Thymus (tissue), 11 donors: ENCODE results near the gene OPCML. TPM values are rescaled to one million over a fixed set of nuclear protein-coding genes. Genes with fewer than 3 reads are reported as not detected.

Experiments used
- DNase-seq, 9 donors: peaks; one replicate each; pipeline ENCODE4 v3.0.0-alpha.2; 2013; ENCODE audit warnings: low spot score in 9 of 9, low read depth in 6 of 9, missing footprints in 1 of 9
- H3K27ac ChIP-seq, 2 donors: one replicate each; pipeline ENCODE4 v1.5.1; 2013; ENCODE audit warnings: control low read depth in 1 of 2, low read depth in 1 of 2, low read length in 1 of 2, mild to moderate bottlenecking in 1 of 2, moderate library complexity in 1 of 2
- H3K27me3 ChIP-seq, 2 donors: one replicate each; pipeline ENCODE4 v1.5.1; 2013; ENCODE audit warnings: low read length in 1 of 2; ENCODE audit not compliant: control insufficient read depth in 2 of 2, insufficient read depth in 1 of 2
- H3K36me3 ChIP-seq, 2 donors: one replicate each; pipeline ENCODE4 v1.5.1; 2013; ENCODE audit warnings: low read length in 1 of 2, mild to moderate bottlenecking in 1 of 2, moderate library complexity in 1 of 2; ENCODE audit not compliant: control insufficient read depth in 2 of 2, insufficient read depth in 2 of 2
- H3K4me1 ChIP-seq, 2 donors: one replicate each; pipeline ENCODE4 v1.5.1; 2013; ENCODE audit warnings: low read length in 2 of 2; ENCODE audit not compliant: control insufficient read depth in 2 of 2, insufficient read depth in 2 of 2
- H3K4me3 ChIP-seq, 2 donors: one replicate each; pipeline ENCODE4 v1.5.1; 2013; ENCODE audit warnings: low read length in 2 of 2, control low read depth in 1 of 2, mild to moderate bottlenecking in 1 of 2
- H3K9me3 ChIP-seq, 2 donors: one replicate each; pipeline ENCODE4 v1.5.1; 2013; ENCODE audit warnings: low read length in 1 of 2, mild to moderate bottlenecking in 1 of 2; ENCODE audit not compliant: control insufficient read depth in 2 of 2, insufficient read depth in 1 of 2
- WGBS: extraction: QIAGEN DNeasy Blood & Tissue Kit; methylation state at CpG from one replicate; pipeline ENCODE4 v1.1.7; 2013; 5-methylcytosine and 5-hydroxymethylcytosine counted together
- polyA plus RNA-seq: library from polyadenylated mRNA; stranded (reverse); fragments of 200-250 nt; gene quantifications from one replicate; pipeline ENCODE4 v1.2.3, GENCODE V29; 2013
- total RNA-seq: library from RNA; stranded (reverse); fragments of 120-200 nt; gene quantifications from one replicate; pipeline ENCODE4 v1.2.4, GENCODE V29; 2013
- donor health status: healthy.

Gene OPCML
- total and polyA plus RNA-seq, 2 donors = 0.07 to 0.09 TPM

- Histone ChIP-seq H3K4me3 (no peak overlapping the region), H3K27me3 (peaks cover 2% of the 10 kb centered on the region in 2 donors), H3K9me3 (no peaks in the 10 kb centered on the region), H3K27ac (no peak overlapping the region), H3K36me3 (no peaks in the 10 kb centered on the region), H3K4me1 (no peaks in the 10 kb centered on the region)
- 50% methylated on average over 7 of the region's 7 CpGs for WGBS
- DNase-seq = no peak
Measured at GRCh38 chr11:132770829-132771530, 761.3 kb downstream of the OPCML start.

GRCh38 chr11:132763503-132763902 lies 768.8 kb downstream of the OPCML start:
- H3K27me3 ChIP-seq = no peaks in the 10 kb centered on the region
- no peak for DNase-seq
- no peak overlapping the region for H3K27ac ChIP-seq
- no peaks in the 10 kb centered on the region for H3K4me1 ChIP-seq
- 97% methylated on average over 5 of the region's 5 CpGs for WGBS
- no peak overlapping the region for H3K4me3 ChIP-seq
- H3K36me3 ChIP-seq = no peaks in the 10 kb centered on the region
- peaks cover 0 to 12% of the 10 kb centered on the region in 2 donors for H3K9me3 ChIP-seq

GRCh38 chr11:132755934-132756333 lies 776.4 kb downstream of the OPCML start:
- no peaks in the 10 kb centered on the region for H3K36me3 ChIP-seq
- no peaks in the 10 kb centered on the region for H3K9me3 ChIP-seq
- H3K27ac ChIP-seq = no peak overlapping the region
- H3K4me3 ChIP-seq = no peak overlapping the region
- no peaks in the 10 kb centered on the region for H3K27me3 ChIP-seq
- WGBS = 94% methylated on average over 5 of the region's 5 CpGs
- H3K4me1 ChIP-seq = no peaks in the 10 kb centered on the region
- no peak for DNase-seq

GRCh38 chr11:132751516-132752250 lies 780.6 kb downstream of the OPCML start:
- no peak overlapping the region for H3K27ac ChIP-seq
- H3K27me3 ChIP-seq = no peaks in the 10 kb centered on the region
- DNase-seq = no peak
- no peaks in the 10 kb centered on the region for H3K36me3 ChIP-seq
- no peaks in the 10 kb centered on the region for H3K4me1 ChIP-seq
- 85% methylated on average over 3 of the region's 3 CpGs for WGBS
- no peaks in the 10 kb centered on the region for H3K9me3 ChIP-seq
- H3K4me3 ChIP-seq = no peak overlapping the region

- Histone ChIP-seq H3K9me3 (no peaks in the 10 kb centered on the region), H3K27ac (no peak overlapping the region), H3K4me3 (no peak overlapping the region), H3K27me3 (no peaks in the 10 kb centered on the region), H3K36me3 (no peaks in the 10 kb centered on the region), H3K4me1 (no peaks in the 10 kb centered on the region)
- WGBS = 73% methylated on average over 5 of the region's 5 CpGs
- DNase-seq = no peak
Measured at GRCh38 chr11:132746305-132746704, 786.0 kb downstream of the OPCML start.

- WGBS = 92% methylated on average over 1 of the region's 1 CpG
- Histone ChIP-seq H3K27ac (no peak overlapping the region), H3K36me3 (no peaks in the 10 kb centered on the region), H3K4me1 (no peaks in the 10 kb centered on the region), H3K4me3 (no peak overlapping the region), H3K27me3 (no peaks in the 10 kb centered on the region), H3K9me3 (no peaks in the 10 kb centered on the region)
- no peak for DNase-seq
Measured at GRCh38 chr11:132745306-132745705, 787.0 kb downstream of the OPCML start.

GRCh38 chr11:132744771-132745170 lies 787.5 kb downstream of the OPCML start:
- H3K9me3 ChIP-seq = no peaks in the 10 kb centered on the region
- WGBS = 79% methylated on average over 8 of the region's 8 CpGs
- no peak overlapping the region for H3K4me3 ChIP-seq
- no peak for DNase-seq
- H3K27ac ChIP-seq = no peak overlapping the region
- H3K27me3 ChIP-seq = no peaks in the 10 kb centered on the region
- H3K36me3 ChIP-seq = no peaks in the 10 kb centered on the region
- H3K4me1 ChIP-seq = no peaks in the 10 kb centered on the region

GRCh38 chr11:132743601-132744000 lies 788.7 kb downstream of the OPCML start:
- Histone ChIP-seq H3K4me3 (no peak overlapping the region), H3K27ac (no peak overlapping the region), H3K27me3 (no peaks in the 10 kb centered on the region), H3K4me1 (no peaks in the 10 kb centered on the region), H3K9me3 (no peaks in the 10 kb centered on the region), H3K36me3 (no peaks in the 10 kb centered on the region)
- 95% methylated on average over 4 of the region's 4 CpGs for WGBS
- DNase-seq = no peak

GRCh38 chr11:132742929-132743328 lies 789.4 kb downstream of the OPCML start:
- WGBS = 65% methylated on average over 6 of the region's 6 CpGs

More at GRCh38 chr11:132742929-132743328, 789.4 kb downstream of the OPCML start:
- Histone ChIP-seq H3K27ac (no peak overlapping the region), H3K9me3 (no peaks in the 10 kb centered on the region), H3K36me3 (no peaks in the 10 kb centered on the region), H3K27me3 (no peaks in the 10 kb centered on the region), H3K4me1 (no peaks in the 10 kb centered on the region), H3K4me3 (no peak overlapping the region)
- no peak for DNase-seq
